IMR-90 (cell line): Measurements from ENCODE around the gene TGM4. TPM values are rescaled to one million over a fixed set of nuclear protein-coding genes. Genes with fewer than 3 reads are reported as not detected.

Source experiments
- ATAC-seq: fragments of 200-7000 bp; cut with Tn5 transposase; 2 replicates; pipeline ENCODE4 v1.9.1; 2020; ENCODE audit warnings: low read depth, mild to moderate bottlenecking, moderate library complexity
- BruUV-seq: library from RNA; stranded (reverse); fragments of 400-500 nt; replicated peaks from 2 replicates; lab custom pipeline; 2021; lab: Mats Ljungman, UMichigan
- CTCF ChIA-PET: fragments of 300-600 bp; formaldehyde crosslinking; extraction: SDS; loops from one replicate; lab custom pipeline; 2021; ENCODE audit warnings: antibody characterized with exemption; lab: Yijun Ruan, JAX
- POLR2A ChIA-PET: fragments of 300-600 bp; sonication (Branson Sonifier 250); formaldehyde crosslinking; loops from one replicate; lab custom pipeline; 2022; ENCODE audit warnings: antibody characterized with exemption; ENCODE audit not compliant: unreplicated experiment; lab: Charles Lee
- DNase-seq: peaks from one replicate; pipeline ENCODE4 v3.0.0; 2013
- H2AFZ ChIP-seq: replicated peaks from 2 replicates; pipeline ENCODE3; 2013; ENCODE audit warnings: low read length, mild to moderate bottlenecking; ENCODE audit not compliant: poor library complexity
- H2AK5ac ChIP-seq: 2 replicates; pipeline ENCODE4 v1.6.1; 2013; ENCODE audit warnings: low read depth, low read length, inconsistent platforms
- H2AK9ac ChIP-seq: replicated peaks from 2 replicates; pipeline ENCODE3; 2013; ENCODE audit warnings: mild to moderate bottlenecking, low read depth, low read length, moderate library complexity; ENCODE audit not compliant: poor library complexity
- H2BK120ac ChIP-seq: 2 replicates; pipeline ENCODE4 v1.6.1; 2013; ENCODE audit warnings: low read depth, low read length, inconsistent platforms
- H2BK15ac ChIP-seq: 3 replicates; pipeline ENCODE4 v1.6.1; 2013; ENCODE audit warnings: low read depth, low read length, inconsistent platforms
- H2BK20ac ChIP-seq: 2 replicates; pipeline ENCODE4 v1.6.1; 2013; ENCODE audit warnings: low read depth, mild to moderate bottlenecking, inconsistent platforms, low read length, moderate library complexity
- H2BK5ac ChIP-seq: 2 replicates; pipeline ENCODE4 v1.6.1; 2013; ENCODE audit warnings: mild to moderate bottlenecking, low read depth, low read length, inconsistent platforms; ENCODE audit not compliant: poor library complexity, severe bottlenecking
- H3K14ac ChIP-seq: replicated peaks from 2 replicates; pipeline ENCODE4 v1.6.1; 2013; ENCODE audit warnings: low read depth, low read length, inconsistent platforms
- H3K18ac ChIP-seq: 2 replicates; pipeline ENCODE4 v1.6.1; 2013; ENCODE audit warnings: low read depth, low read length, control low read depth
- H3K23ac ChIP-seq: 2 replicates; pipeline ENCODE4 v1.6.1; 2013; ENCODE audit warnings: low read depth, low read length, inconsistent platforms
- H3K27ac ChIP-seq: 2 replicates; pipeline ENCODE4 v1.5.1; 2013; ENCODE audit warnings: mild to moderate bottlenecking, control low read depth, low read length; ENCODE audit not compliant: insufficient read depth
- H3K27me3 ChIP-seq: 2 replicates; pipeline ENCODE4 v1.6.1; 2013; ENCODE audit warnings: low read length; ENCODE audit not compliant: control insufficient read depth, insufficient read depth
- H3K36me3 ChIP-seq: 2 replicates; pipeline ENCODE4 v1.6.1; 2013; ENCODE audit warnings: low read length, mixed read lengths; ENCODE audit not compliant: control insufficient read depth, insufficient read depth
- H3K4ac ChIP-seq: 2 replicates; pipeline ENCODE4 v1.6.1; 2013; ENCODE audit warnings: low read depth, low read length, inconsistent platforms
- H3K4me1 ChIP-seq: 2 replicates; pipeline ENCODE4 v1.6.1; 2013; ENCODE audit warnings: low read length, mixed read lengths; ENCODE audit not compliant: control insufficient read depth, insufficient read depth
- H3K4me2 ChIP-seq: 2 replicates; pipeline ENCODE4 v1.6.1; 2013; ENCODE audit warnings: low read depth, mild to moderate bottlenecking, control low read depth, low read length, moderate library complexity
- H3K4me3 ChIP-seq: 2 replicates; pipeline ENCODE4 v1.5.1; 2013; ENCODE audit warnings: low read depth, mild to moderate bottlenecking, control low read depth, low read length, moderate library complexity; ENCODE audit not compliant: insufficient read depth
- H3K56ac ChIP-seq: 2 replicates; pipeline ENCODE4 v1.6.1; 2013; ENCODE audit warnings: low read length, inconsistent platforms; ENCODE audit not compliant: insufficient read depth; ENCODE audit errors: extremely low read depth
- H3K79me1 ChIP-seq, 2 experiments: 2 replicates each; pipeline ENCODE4 v1.6.1; 2013; ENCODE audit warnings: low read length in 2 of 2, inconsistent platforms in 1 of 2, low read depth in 1 of 2
- H3K9ac ChIP-seq: 2 replicates; pipeline ENCODE4 v1.6.1; 2013; ENCODE audit warnings: low read depth, low read length, control low read depth
- H3K9me1 ChIP-seq: 2 replicates; pipeline ENCODE4 v1.6.1; 2013; ENCODE audit warnings: low read length, inconsistent platforms; ENCODE audit not compliant: insufficient read depth
- H3K9me3 ChIP-seq: 2 replicates; pipeline ENCODE4 v1.6.1; 2013; ENCODE audit warnings: low read length; ENCODE audit not compliant: control insufficient read depth, insufficient read depth
- H4K20me1 ChIP-seq: 2 replicates; pipeline ENCODE4 v1.6.1; 2013; ENCODE audit warnings: low read length, inconsistent platforms; ENCODE audit not compliant: insufficient read depth
- H4K5ac ChIP-seq: 2 replicates; pipeline ENCODE4 v1.6.1; 2013; ENCODE audit warnings: mild to moderate bottlenecking, low read depth, low read length, control low read depth
- H4K8ac ChIP-seq, 2 experiments: 2 replicates each; pipeline ENCODE4 v1.6.1; 2013; ENCODE audit warnings: low read depth in 2 of 2, low read length in 2 of 2, control low read depth in 1 of 2, inconsistent platforms in 1 of 2
- H4K91ac ChIP-seq: 2 replicates; pipeline ENCODE4 v1.6.1; 2013; ENCODE audit warnings: low read depth, low read length, inconsistent platforms; ENCODE audit not compliant: insufficient read depth
- BHLHE40 ChIP-seq: fragments of 150-350 bp; IDR thresholded peaks from 2 replicates; pipeline ENCODE4 v1.6.1; 2016; ENCODE audit warnings: mild to moderate bottlenecking, low read depth, low read length
- CEBPB ChIP-seq: IDR thresholded peaks from 2 replicates; pipeline ENCODE4 v1.6.1; 2012; ENCODE audit warnings: low read depth, low read length, improper control_type of control experiment
- FOS ChIP-seq: fragments of 150-350 bp; IDR thresholded peaks from 2 replicates; pipeline ENCODE4 v1.6.1; 2016; ENCODE audit warnings: low read depth, low read length
- WGBS, 2 experiments: methylation state at CpG; one replicate each; pipeline versions ENCODE4 v1.1.5 to v1.1.7; 2013; ENCODE audit warnings: missing lambda C conversion rate in 2 of 2; ENCODE audit not compliant: insufficient read length in 1 of 2; ENCODE audit errors: extremely low coverage in 2 of 2; 5-methylcytosine and 5-hydroxymethylcytosine counted together
- dilution Hi-C: fragments of 300-500 bp; cut with HindIII; formaldehyde crosslinking; loops from one replicate; pipeline ENCODE4 v1.14.3; 2018; ENCODE audit warnings: low sequenced_read_pairs; ENCODE audit not compliant: unreplicated experiment
- in situ Hi-C: fragments of 300-500 bp; cut with MboI; formaldehyde crosslinking; loops from 3 replicates; pipeline ENCODE4 v1.14.3; 2019; ENCODE audit warnings: low sequenced_read_pairs, inconsistent platforms, mixed read lengths
- intact Hi-C: fragments of 100-400 bp; cut with micrococcal nuclease; formaldehyde crosslinking; loops from 2 replicates; pipeline ENCODE4 v1.10.0; 2022
- polyA plus RNA-seq, 3 experiments: library from polyadenylated mRNA; depleted of rRNA; stranded (reverse); fragments of >200 nt; gene quantifications; 2 replicates each; pipeline ENCODE4 v1.2.3, GENCODE V29; 2012; ENCODE audit warnings: low replicate concordance in 1 of 3
- total RNA-seq: library from RNA; depleted of rRNA; stranded (reverse); fragments of >200 nt; gene quantifications from 2 replicates; pipeline ENCODE4 v1.2.3, GENCODE V29; 2012

Gene TGM4
- total and polyA plus RNA-seq, 2 of the 4 experiments (the other 2 are of a cell fraction), result under 0.01 to 0.10 TPM

GRCh38 chr3:44954962-44955361 is 80.6 kb downstream of the TGM4 start:
- H4K20me1 ChIP-seq, result peaks cover 35% of the 10 kb centered on the region
- CTCF ChIA-PET, result interaction anchor here (1.2 kb wide), 1 partner anchor 29 kb away, joined by 3 read pairs; no protein-coding TSS in a partner anchor

More at GRCh38 chr3:44954962-44955361, 80.6 kb downstream of the TGM4 start:
- TF ChIP-seq CEBPB, result peak; percentile 6; the same call in 1 of the 2 replicates
- TF ChIP-seq FOS, result peak; percentile 35; the same call in 1 of the 2 replicates
- no peak for TF ChIP-seq BHLHE40
- no peak overlapping the region for H4K5ac ChIP-seq
- no peak overlapping the region for H4K8ac ChIP-seq
- DNase-seq, result peak; percentile 70
- no peak overlapping the region for H3K23ac ChIP-seq
- POLR2A ChIA-PET, result no interaction called here
- intact Hi-C loops, result no loop called here
- dilution Hi-C loops, result no loop called here
- BruUV-seq, result no TSS peak
- no peak overlapping the region for H3K4me3 ChIP-seq
- peaks cover 23% of the 10 kb centered on the region for H3K36me3 ChIP-seq
- no peak overlapping the region for H2BK20ac ChIP-seq
- 100% methylated on average over 1 of the region's 3 CpGs; no CpG with 5 or more reads in 1 of the 2 experiments for WGBS, 2 experiments
- no peak overlapping the region for H3K27ac ChIP-seq
- peaks cover 43% of the 10 kb centered on the region for H3K9me1 ChIP-seq
- peaks cover 33 to 87% of the 10 kb centered on the region in 2 experiments for H3K79me1 ChIP-seq
- H2BK5ac ChIP-seq, result no peak overlapping the region
- no peak overlapping the region for H2BK120ac ChIP-seq
- H2BK15ac ChIP-seq, result no peak overlapping the region
- H3K27me3 ChIP-seq, result no peaks in the 10 kb centered on the region
- no peak overlapping the region for H4K91ac ChIP-seq
- H3K4ac ChIP-seq, result no peak overlapping the region
- H2AK5ac ChIP-seq, result peak overlapping the region; percentile 72; the same call in 1 of the 2 replicates
- in situ Hi-C loops, result no loop called here
- H2AK9ac ChIP-seq, result peak overlapping the region; percentile 79
- no peak overlapping the region for H2AFZ ChIP-seq
- H3K4me1 ChIP-seq, result peaks cover 8% of the 10 kb centered on the region; the same call in 1 of the 2 replicates
- H3K18ac ChIP-seq, result no peak overlapping the region
- H3K14ac ChIP-seq, result no peak overlapping the region
- H3K9ac ChIP-seq, result no peak overlapping the region
- H3K9me3 ChIP-seq, result no peaks in the 10 kb centered on the region
- H3K56ac ChIP-seq, result no peak overlapping the region
- H3K4me2 ChIP-seq, result no peak overlapping the region
- ATAC-seq, result peak; percentile 88
